Bronchial epithelial cell (primary cell): ENCODE results near the gene CALHM5. TPM values are rescaled to one million over a fixed set of nuclear protein-coding genes. Genes with fewer than 3 reads are reported as not detected.

ENCODE experiments used
- DNase-seq: peaks from one replicate; pipeline ENCODE4 v3.0.0-alpha.2; 2010; ENCODE audit warnings: low read depth
- FAIRE-seq: peaks from 2 replicates; lab custom pipeline; 2011; peaks lifted over from hg19 to GRCh38; lab: Jason Lieb, UNC
- H3K27me3 ChIP-seq: 2 replicates; pipeline ENCODE4 v1.5.1; 2011; ENCODE audit warnings: low read length; ENCODE audit not compliant: control insufficient read depth, insufficient read depth
- H3K36me3 ChIP-seq: 2 replicates; pipeline ENCODE4 v1.5.1; 2011; ENCODE audit warnings: low read length; ENCODE audit not compliant: control insufficient read depth, insufficient read depth
- H3K4me3 ChIP-seq: 2 replicates; pipeline ENCODE4 v1.5.1; 2011; ENCODE audit warnings: mild to moderate bottlenecking, low read depth, low read length, control low read depth
- total RNA-seq: library from RNA; depleted of rRNA; stranded (reverse); fragments of >200 nt; gene quantifications from 2 replicates; pipeline ENCODE4 v1.2.1, GENCODE V29; 2014
- TF ChIP-seq, protein P1 (sequence below): IDR thresholded peaks from 2 replicates; pipeline ENCODE4 v1.5.1; 2011; ENCODE audit warnings: mild to moderate bottlenecking, moderate library complexity, low read length, control low read depth, inconsistent platforms; ENCODE audit not compliant: insufficient read depth, severe bottlenecking

The CALHM5 gene
- total RNA-seq, 1 donor from 2014 or later: under 0.01 TPM

DNA sequence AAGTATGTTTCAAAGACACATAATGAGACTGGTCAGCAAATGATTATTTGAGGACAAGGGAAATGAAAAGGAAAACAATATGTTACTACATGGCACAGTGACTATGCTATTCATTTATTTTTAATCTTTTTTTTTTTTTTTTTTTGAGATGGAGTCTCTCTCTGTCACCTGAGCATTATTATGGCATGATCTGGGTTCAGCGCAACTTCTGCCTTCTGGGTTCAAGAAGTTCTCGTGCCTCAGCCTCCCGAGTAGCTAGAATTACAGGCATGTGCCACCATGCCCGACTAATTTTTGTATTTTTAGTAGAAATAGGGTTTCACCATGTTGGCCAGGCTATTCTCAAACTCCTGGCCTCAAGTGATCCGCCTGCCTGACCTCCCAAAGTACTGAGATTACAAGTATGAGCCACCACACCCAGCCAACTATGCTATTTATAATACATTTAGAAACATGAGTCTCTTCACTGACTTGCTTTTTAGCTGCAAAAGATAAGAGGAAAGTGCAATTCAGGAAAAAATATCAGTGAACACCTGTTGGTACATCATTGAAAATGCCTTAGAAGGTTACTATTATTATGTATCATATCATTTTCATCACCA lies 45.5 kb downstream of the CALHM5 start:
- Histone ChIP-seq H3K4me3 (no peak overlapping the region), H3K27me3 (no peaks in the 10 kb centered on the region), H3K36me3 (no peaks in the 10 kb centered on the region)
- DNase-seq (no peak), FAIRE-seq (no peak)
- TF ChIP-seq, protein P1, sequence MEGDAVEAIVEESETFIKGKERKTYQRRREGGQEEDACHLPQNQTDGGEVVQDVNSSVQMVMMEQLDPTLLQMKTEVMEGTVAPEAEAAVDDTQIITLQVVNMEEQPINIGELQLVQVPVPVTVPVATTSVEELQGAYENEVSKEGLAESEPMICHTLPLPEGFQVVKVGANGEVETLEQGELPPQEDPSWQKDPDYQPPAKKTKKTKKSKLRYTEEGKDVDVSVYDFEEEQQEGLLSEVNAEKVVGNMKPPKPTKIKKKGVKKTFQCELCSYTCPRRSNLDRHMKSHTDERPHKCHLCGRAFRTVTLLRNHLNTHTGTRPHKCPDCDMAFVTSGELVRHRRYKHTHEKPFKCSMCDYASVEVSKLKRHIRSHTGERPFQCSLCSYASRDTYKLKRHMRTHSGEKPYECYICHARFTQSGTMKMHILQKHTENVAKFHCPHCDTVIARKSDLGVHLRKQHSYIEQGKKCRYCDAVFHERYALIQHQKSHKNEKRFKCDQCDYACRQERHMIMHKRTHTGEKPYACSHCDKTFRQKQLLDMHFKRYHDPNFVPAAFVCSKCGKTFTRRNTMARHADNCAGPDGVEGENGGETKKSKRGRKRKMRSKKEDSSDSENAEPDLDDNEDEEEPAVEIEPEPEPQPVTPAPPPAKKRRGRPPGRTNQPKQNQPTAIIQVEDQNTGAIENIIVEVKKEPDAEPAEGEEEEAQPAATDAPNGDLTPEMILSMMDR: no peak

DNA sequence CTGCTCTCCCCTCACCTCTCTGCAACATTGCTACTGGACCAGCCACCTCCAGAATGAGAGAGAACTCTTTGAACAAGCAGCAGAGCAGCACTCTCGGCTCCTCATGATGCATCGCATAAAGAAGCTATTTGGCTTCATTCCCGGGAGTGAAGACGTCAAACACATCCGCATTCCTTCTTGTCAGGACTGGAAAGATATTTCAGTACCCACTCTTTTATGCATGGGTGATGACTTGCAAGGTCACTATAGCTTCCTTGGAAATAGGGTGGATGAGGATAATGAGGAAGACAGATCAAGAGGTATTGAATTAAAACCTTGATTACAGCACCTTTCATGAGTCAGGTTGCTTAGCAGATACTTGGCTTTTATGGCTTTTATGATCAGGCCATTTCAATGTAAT lies 46.5 kb downstream of the CALHM5 start:
- peak; percentile 97 for FAIRE-seq
- TF ChIP-seq, protein P1: no peak

DNA sequence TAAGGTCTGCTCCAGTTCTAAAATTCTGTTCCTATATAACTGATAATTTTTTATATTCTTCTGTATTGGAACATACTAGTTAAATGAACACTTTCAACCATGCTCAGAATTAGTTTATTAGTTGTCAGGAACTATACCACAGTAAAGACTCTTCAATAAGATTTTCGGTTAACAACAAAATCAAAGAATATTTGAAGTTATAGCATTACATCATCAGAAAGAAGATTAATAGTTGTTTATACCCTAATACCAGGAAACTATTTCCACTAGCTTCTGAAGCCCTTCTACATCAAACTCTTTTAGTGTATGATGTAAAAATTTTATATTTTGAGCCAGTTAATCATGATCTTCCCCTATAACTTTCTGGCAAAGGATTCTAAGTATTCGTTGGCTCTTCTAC lies 48.7 kb downstream of the CALHM5 start:
- TF ChIP-seq, protein P1: no peak
- no peak for DNase-seq

More for the DNA sequence above, 46.5 kb downstream of the CALHM5 start:
- peak; percentile 99 for DNase-seq
- Histone ChIP-seq H3K27me3 (no peaks in the 10 kb centered on the region), H3K36me3 (no peaks in the 10 kb centered on the region), H3K4me3 (no peak overlapping the region)

DNA sequence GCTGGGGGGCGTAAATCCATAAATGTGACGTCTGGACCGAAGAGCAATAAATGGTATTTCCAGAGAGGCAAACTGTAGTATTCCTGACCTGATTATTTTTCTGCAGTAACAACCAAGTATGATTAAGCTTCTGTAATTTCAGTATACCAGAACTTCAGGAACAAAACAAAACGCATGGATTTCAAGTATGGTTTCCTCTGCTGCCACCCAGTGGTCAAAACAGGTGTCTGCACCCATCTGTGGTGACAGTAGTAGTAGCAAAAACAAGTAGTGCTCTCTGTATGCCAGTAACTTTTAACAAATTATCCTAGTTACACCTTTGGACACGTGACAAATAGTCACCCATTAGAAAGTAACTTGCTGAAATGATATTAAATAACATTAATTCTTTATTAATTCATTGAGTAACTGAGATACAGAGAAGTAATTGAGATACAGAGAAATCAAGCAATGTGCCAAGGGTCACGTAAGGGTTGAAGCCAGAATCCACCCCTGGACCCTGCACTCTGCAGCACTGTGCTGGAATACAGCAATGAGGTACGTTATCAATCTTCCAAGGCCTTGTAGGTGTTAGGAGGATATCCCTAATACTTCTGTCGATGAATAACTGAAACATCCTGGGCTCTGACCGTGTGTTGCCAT lies 50.1 kb downstream of the CALHM5 start:
- DNase-seq: peak; percentile 68
- Histone ChIP-seq H3K36me3 (no peaks in the 10 kb centered on the region), H3K4me3 (no peak overlapping the region)

More for the DNA sequence above, 48.7 kb downstream of the CALHM5 start:
- Histone ChIP-seq H3K27me3 (no peaks in the 10 kb centered on the region), H3K36me3 (no peaks in the 10 kb centered on the region), H3K4me3 (no peak overlapping the region)
- FAIRE-seq: no peak

DNA sequence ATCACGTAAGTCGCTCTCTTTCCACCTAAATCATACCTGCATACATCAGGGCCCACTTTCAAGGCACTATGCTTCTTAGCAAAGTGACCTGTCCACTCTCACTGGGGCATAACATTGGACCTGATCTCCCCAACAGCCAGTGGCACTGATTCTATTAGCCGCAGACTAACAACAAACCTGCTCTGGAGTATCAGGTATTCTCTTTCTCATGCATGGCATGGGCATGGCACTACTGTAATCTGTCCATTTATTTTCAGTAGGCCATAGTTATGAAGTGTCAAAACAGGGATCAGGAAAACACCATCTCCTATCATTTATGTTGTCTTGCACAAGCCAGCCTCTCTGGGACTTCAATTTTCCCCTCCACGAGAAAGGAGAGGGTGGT lies 50.6 kb downstream of the CALHM5 start:
- no peak for DNase-seq
- Histone ChIP-seq H3K4me3 (no peak overlapping the region), H3K36me3 (no peaks in the 10 kb centered on the region), H3K27me3 (no peaks in the 10 kb centered on the region)
- no peak for FAIRE-seq
- TF ChIP-seq, protein P1: no peak

More for the DNA sequence above, 50.1 kb downstream of the CALHM5 start:
- H3K27me3 ChIP-seq: no peaks in the 10 kb centered on the region
- TF ChIP-seq, protein P1: peak; percentile 74
- FAIRE-seq: no peak
